Mononuclear cell (primary cell): ENCODE data around the gene SLF1. TPM values are rescaled to one million over a fixed set of nuclear protein-coding genes. Genes with fewer than 3 reads are reported as not detected.

Experiments
- H3K27me3 ChIP-seq: 2 replicates; pipeline ENCODE4 v1.6.0; 2011; ENCODE audit warnings: low read length, control low read depth; ENCODE audit not compliant: insufficient read depth
- H3K4me1 ChIP-seq: 2 replicates; pipeline ENCODE4 v1.5.1; 2011; ENCODE audit warnings: mild to moderate bottlenecking, low read length, control low read depth; ENCODE audit not compliant: insufficient read depth
- H3K4me3 ChIP-seq: 2 replicates; pipeline ENCODE4 v1.5.1; 2011; ENCODE audit warnings: mild to moderate bottlenecking, low read length, moderate library complexity
- H3K9me3 ChIP-seq: 2 replicates; pipeline ENCODE4 v1.5.1; 2011; ENCODE audit warnings: low read depth, mild to moderate bottlenecking, control low read depth, low read length
- total RNA-seq: library from RNA; depleted of rRNA; stranded (reverse); fragments of >200 nt; gene quantifications from one replicate; pipeline ENCODE4 v1.2.3, GENCODE V29; 2012

SLF1 gene
- total RNA-seq, 1 donor: 19.0 TPM

- Histone ChIP-seq H3K27me3 (no peaks in the 10 kb centered on the region), H3K4me1 (peaks cover 5% of the 10 kb centered on the region), H3K4me3 (no peak overlapping the region), H3K9me3 (peaks cover 7% of the 10 kb centered on the region)
Observed at GRCh38 chr5:94632024-94632423, 13.6 kb downstream of the SLF1 start.

DNA sequence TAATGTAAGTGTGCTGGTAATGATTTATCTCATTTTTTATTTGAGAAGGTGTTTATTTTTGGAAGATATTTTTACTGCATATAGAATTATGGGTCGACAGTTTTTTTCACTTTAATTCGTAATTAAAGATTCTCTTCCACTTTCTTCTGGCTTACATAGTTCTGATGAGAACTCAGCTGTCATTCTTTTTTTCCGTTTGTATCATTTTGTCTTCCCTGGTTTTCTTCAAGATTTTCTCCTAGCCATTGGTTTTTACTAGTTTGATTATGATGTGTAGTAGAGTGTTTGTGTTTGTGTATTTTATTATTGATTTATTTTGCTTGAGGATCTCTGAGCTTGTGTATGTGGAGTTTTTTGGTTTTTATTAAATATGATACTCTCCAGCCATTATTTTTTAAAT is 21.7 kb downstream of the SLF1 start:
- Histone ChIP-seq H3K4me1 (no peaks in the 10 kb centered on the region), H3K4me3 (no peak overlapping the region), H3K27me3 (no peaks in the 10 kb centered on the region), H3K9me3 (peaks cover 23% of the 10 kb centered on the region)

GRCh38 chr5:94645053-94645452 is 26.6 kb downstream of the SLF1 start:
- H3K9me3 ChIP-seq: peaks cover 8% of the 10 kb centered on the region
- no peaks in the 10 kb centered on the region for H3K4me1 ChIP-seq
- no peak overlapping the region for H3K4me3 ChIP-seq
- no peaks in the 10 kb centered on the region for H3K27me3 ChIP-seq

DNA sequence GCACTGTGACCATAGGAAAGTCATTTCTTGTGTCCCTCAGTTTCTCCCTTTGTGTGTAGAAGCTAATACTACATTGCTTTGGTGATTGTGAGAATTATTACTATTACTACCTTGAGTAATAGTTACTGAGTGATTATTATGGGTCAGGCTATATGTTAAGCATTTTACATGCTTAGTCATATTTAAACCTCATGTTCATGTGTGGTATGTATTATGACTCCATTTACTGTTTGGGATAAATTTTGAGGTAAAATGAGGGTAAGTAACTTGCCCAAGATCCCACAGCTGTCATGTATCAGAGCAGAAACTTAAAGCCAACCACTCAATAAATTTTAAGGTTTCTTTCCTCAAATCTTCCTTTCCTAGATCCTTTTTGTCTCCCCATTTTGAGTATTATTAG is 28.3 kb downstream of the SLF1 start:
- Histone ChIP-seq H3K4me3 (no peak overlapping the region), H3K9me3 (no peaks in the 10 kb centered on the region), H3K4me1 (no peaks in the 10 kb centered on the region), H3K27me3 (no peaks in the 10 kb centered on the region)

- no peaks in the 10 kb centered on the region for H3K27me3 ChIP-seq
- no peak overlapping the region for H3K4me3 ChIP-seq
- H3K4me1 ChIP-seq: no peaks in the 10 kb centered on the region
- peaks cover 2% of the 10 kb centered on the region for H3K9me3 ChIP-seq
Observed at GRCh38 chr5:94649874-94650273, 31.4 kb downstream of the SLF1 start.

DNA sequence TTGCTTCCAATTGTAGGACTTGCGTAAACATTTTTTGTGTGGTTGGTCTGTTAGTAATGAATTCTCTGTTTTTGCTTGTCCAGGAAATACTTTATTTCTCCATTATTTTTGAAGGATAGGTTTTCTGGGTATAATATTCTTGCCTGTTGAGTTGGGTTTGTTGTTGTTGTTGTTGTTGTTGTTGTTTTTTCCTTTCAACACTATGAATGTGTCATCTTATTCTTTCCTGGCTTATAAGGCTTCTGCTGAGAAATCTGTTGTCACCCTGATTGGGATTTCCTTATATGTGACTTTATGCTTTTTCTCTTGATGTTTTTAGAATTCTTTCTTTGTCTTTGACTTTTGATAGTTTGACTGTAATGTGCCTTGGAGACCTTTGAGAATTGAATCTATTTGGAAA is 39.8 kb downstream of the SLF1 start:
- H3K4me3 ChIP-seq: no peak overlapping the region
- no peaks in the 10 kb centered on the region for H3K4me1 ChIP-seq
- no peaks in the 10 kb centered on the region for H3K27me3 ChIP-seq
- H3K9me3 ChIP-seq: peaks cover 43% of the 10 kb centered on the region

- Histone ChIP-seq H3K4me1 (no peaks in the 10 kb centered on the region), H3K9me3 (peaks cover 36% of the 10 kb centered on the region), H3K4me3 (no peak overlapping the region), H3K27me3 (no peaks in the 10 kb centered on the region)
Observed at GRCh38 chr5:94660506-94660905, 42.0 kb downstream of the SLF1 start.

GRCh38 chr5:94661086-94661485 is 42.6 kb downstream of the SLF1 start:
- Histone ChIP-seq H3K4me1 (no peaks in the 10 kb centered on the region), H3K4me3 (no peak overlapping the region), H3K9me3 (peaks cover 30% of the 10 kb centered on the region), H3K27me3 (no peaks in the 10 kb centered on the region)

DNA sequence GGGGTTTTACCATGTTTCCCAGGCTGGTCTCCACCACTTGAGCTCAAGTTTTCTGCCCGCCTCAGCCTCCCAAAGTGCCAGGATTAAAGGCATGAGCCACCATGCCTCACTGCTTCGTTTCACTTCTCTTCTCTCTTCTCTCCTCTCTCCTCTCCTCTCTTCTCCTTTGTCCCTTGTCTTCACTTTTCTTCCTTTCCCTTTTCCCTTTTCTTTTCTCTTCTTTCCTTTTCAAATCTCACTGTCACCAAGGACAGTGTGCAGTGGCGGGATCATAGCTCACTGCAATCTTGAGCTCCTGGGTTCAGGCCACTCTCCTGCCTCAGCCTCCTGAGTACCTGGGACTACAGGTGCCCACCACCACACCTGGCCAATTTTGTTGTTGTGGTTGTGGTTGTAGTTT is 49.5 kb downstream of the SLF1 start:
- Histone ChIP-seq H3K4me1 (no peaks in the 10 kb centered on the region), H3K4me3 (no peak overlapping the region), H3K27me3 (no peaks in the 10 kb centered on the region), H3K9me3 (no peaks in the 10 kb centered on the region)

GRCh38 chr5:94670726-94671125 is 52.3 kb downstream of the SLF1 start:
- H3K27me3 ChIP-seq: no peaks in the 10 kb centered on the region
- no peak overlapping the region for H3K4me3 ChIP-seq
- H3K9me3 ChIP-seq: no peaks in the 10 kb centered on the region
- no peaks in the 10 kb centered on the region for H3K4me1 ChIP-seq

DNA sequence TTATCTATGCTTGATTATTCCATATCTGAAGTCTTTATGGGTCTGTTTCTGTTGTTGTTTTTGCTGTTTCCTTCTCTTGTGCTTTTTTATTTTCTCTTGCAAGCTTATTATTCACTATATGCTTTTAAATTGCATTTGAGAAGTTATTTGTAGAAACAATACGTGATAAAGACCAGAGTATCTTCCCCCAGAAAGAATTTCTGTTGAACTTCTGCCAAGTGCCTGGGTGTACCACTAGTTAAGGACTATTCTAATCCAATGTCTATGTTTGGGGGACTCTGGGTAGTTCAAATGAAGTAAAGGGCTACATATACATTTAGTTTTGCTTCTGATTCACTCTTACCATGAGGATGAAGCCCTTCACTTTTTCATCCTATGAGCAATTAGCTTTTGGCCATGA is 54.3 kb downstream of the SLF1 start:
- no peaks in the 10 kb centered on the region for H3K4me1 ChIP-seq
- H3K27me3 ChIP-seq: no peaks in the 10 kb centered on the region
- no peaks in the 10 kb centered on the region for H3K9me3 ChIP-seq
- H3K4me3 ChIP-seq: no peak overlapping the region

DNA sequence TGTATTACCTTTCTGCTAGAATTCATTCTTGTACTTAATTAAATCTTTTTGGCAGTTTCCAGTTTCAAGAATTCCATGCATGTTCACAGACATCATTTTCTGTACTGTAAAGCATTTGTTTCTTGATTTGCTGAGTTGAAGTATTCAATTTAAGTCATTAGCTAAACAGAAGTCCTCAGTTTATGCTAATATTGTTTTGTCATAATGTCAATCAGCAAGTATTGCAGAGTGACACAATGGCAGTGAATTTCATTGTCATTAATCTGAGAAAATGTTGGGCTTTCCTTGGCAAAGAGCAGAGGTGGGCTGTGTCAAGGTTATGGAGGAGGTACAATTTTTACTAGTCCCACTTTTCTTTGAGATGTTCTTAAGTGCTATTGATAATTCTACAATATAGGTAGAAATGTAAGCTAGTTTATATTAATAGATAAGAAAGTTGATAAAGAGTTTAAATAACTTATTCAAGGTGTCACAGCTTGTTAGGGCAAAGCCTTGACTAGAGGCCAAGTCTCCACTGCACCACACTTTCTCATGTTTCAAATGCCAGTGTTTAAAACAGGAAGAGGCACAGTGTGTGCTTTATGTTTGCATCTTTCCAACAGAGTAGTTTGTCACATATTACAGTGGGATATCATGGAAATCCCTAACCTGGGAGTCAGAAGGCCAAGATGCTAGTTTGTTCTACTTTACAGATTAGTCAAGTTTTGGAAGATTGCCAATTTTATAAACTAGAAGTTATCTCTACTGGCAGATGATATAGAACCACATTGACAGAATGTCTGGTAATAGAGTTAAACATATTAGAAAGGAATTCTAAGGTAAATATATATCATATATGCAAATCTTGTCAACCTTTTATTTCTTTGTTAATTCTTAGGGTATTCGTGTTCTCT is 56.3 kb downstream of the SLF1 start:
- Histone ChIP-seq H3K27me3 (no peaks in the 10 kb centered on the region), H3K9me3 (no peaks in the 10 kb centered on the region), H3K4me3 (no peak overlapping the region), H3K4me1 (no peaks in the 10 kb centered on the region)

DNA sequence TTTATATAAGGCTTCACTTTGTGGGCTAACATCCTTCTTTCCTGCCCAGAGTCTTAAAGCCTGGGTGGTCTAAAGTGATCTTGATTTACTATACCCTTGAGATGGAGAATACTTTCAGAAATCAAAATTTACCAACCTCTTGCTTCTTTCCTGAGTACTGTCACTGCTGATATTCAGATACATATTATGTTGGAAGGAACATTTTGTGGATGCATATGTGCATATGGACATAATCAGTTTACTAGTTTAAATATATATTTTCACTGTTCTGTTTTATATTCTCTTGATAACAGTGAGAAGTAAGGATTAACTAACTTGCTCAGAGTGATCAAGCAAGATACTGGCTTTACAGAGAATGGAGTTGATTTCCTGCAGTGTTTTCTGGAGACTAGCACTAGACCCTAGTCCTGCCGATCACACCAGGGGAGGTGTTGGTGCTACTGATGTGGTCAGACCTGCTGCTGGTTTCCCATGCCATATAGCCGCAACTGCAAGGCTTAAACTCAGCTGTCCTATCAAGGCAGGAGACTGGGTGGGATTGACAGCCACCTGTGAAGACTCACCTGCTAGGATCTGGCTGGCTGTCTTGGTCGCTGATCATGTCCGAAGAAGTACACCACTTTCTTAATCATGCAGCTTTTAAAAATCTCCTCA is 57.6 kb downstream of the SLF1 start:
- H3K27me3 ChIP-seq: no peaks in the 10 kb centered on the region

GRCh38 chr5:94682814-94683520 is 64.5 kb downstream of the SLF1 start:
- Histone ChIP-seq H3K4me3 (no peak overlapping the region), H3K27me3 (no peaks in the 10 kb centered on the region), H3K9me3 (no peaks in the 10 kb centered on the region), H3K4me1 (no peaks in the 10 kb centered on the region)

More for the DNA sequence above, 57.6 kb downstream of the SLF1 start:
- Histone ChIP-seq H3K4me3 (no peak overlapping the region), H3K9me3 (no peaks in the 10 kb centered on the region), H3K4me1 (no peaks in the 10 kb centered on the region)

DNA sequence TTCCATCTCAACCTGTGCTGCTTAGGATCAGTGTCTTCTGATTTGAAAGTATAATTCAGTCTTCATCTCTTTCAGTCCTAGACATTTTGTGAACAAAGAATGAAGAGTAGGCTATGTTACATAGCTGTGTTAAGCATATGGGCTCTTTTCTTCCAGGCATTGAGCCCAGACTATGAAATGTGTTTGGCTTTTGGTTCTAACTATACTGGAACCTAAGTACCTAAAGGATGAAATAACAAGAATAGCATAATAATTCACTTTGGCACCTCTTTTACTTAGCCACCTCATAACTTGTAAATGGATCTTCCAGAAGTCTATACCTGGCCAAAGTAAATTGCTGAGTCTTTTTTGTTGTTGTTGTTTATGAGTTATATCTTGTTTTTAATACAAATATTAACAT is 71.4 kb downstream of the SLF1 start:
- Histone ChIP-seq H3K4me3 (no peak overlapping the region), H3K4me1 (no peaks in the 10 kb centered on the region), H3K27me3 (no peaks in the 10 kb centered on the region), H3K9me3 (no peaks in the 10 kb centered on the region)
